ENCODE data around the gene HOPX. TPM values are rescaled to one million over a fixed set of nuclear protein-coding genes. Genes with fewer than 3 reads are reported as not detected.
"Not testable (repeated sequence)": the region's sequence is repeated elsewhere in the genome, so short reads cannot be mapped to it uniquely, and the experiment has no call there.

Gene HOPX
- total RNA-seq, 1 experiment from 2014 or later, result 224 TPM

DNA sequence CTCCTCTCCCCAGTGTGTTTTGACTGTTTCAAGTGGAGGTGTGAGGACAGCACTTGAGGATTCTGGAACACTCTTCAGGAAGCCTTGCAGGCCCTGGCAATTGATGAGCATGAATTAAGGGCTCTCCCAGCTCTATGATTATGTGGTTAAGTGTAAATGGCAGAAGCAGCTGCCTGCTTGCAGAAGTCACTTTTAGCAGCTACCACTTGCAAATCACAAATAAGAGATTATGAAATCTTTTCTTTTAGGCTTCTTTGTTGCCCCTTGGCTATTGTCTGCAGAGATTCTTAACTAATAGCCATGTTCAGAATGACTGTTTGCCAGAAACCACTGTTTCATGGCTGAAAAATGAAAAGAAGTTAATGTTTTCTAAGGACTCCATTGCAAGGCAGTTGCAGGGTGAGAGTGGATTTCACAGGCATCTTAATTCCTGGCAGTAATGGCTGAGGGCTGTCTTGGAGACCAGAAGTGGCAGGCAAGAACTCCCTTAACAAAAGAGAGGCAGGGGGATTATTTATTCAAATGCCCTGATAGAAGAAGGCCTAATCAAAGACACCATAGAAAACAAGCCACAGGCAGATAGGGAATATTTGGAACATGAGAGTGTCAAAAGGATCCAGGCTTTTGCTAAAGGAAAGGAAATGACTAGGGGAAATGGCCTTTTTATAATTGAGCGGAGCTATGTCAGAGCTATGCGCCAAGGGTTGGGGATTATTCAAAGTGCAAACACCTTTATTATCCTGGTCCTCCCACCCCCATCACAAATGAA, 8.3 kb upstream of the HOPX start:
- DNase-seq (ENCODE audit: extremely low read depth, low read depth), result no peak

GRCh38 chr4:56688094-56688647, 7.1 kb upstream of the HOPX start:
- no peak for DNase-seq (ENCODE audit: extremely low read depth, low read depth)

DNA sequence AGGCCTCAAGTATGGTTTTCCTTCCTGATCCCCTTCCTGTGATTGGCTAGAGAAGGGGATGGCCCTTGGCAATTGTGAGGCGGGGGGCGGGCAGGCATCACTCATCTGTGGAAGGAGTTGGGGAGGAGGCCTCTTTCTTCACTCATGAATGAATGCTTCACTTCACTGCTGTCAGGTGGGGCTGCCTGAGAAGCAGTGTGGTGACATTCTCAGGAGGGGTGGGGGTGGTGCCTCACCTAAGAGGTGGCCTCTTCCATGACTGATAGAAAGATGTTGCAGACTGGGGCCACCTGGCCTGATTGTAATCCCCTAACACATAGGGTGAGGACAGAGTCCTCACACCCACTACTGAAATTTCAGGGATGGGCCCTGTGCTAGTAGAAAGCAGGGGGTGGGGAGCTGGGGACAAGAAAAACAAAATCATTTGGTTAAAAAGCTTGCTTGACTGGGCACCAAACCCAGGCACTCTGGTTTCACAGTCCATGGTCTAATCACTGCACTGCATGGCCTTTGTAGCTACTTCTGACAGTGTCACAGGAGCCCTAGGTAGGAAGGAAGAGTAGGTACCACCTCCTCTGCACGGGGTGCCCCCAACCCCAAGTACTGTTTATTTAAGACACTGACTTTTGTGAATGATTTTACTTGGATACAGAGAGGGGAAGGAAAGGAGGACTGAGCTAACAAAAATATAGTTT, 5.6 kb upstream of the HOPX start:
- DNase-seq (ENCODE audit: extremely low read depth, low read depth), result no peak

DNA sequence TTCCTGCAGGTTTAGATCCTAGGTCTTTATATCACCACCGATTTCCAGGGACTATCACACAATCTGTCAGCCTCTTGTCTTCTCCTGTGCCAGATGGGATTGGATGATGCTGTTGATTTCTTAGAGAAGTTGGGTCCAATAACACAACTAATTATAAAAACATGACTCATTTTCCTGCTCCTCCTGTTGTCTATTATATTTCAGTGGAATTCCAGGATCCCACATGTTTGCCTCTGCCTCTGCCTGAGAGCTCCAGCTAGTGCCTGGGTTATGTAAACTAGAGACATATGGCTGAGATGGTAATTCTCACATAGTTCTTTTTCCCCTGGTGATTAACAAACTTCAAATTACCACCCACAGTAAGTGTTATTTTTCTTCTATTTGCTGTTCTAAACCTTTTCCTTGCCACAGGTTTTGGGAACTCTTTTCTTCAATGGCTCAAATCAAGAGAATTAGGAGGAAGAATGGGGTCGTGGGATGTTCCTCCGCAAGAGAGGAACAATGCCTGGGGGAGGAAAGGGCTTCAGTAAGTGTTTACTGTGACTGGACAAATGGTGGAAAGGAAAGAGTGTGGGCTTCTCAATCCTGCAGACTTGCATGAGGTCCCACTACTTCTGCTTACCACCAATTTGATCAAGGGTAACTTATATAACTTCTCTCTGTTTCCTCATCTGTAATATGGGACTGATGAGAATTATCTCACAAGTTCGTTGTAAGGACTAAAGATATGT, 3.4 kb upstream of the HOPX start:
- DNase-seq (ENCODE audit: extremely low read depth, low read depth), result no peak

DNA sequence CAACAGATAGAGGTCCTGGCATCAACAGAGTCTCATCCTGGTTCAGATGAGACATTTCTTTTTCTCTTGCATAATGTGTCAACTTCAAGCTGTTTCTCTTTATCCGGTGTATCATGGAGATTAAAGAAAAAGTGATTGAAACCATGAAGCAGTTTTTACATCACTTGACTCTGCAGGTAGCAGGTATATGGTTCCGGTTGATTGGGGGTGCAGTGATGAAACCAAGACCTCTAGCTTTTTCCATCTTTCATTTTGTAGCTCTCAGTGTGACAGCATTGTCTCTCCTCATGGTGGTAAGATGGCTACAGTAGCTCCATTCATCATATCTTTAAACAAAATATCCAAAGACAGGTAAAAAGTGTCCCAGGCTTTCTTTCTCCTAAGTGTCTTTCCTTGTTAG, 2.4 kb upstream of the HOPX start:
- DNase-seq (ENCODE audit: extremely low read depth, low read depth), result no peak

DNA sequence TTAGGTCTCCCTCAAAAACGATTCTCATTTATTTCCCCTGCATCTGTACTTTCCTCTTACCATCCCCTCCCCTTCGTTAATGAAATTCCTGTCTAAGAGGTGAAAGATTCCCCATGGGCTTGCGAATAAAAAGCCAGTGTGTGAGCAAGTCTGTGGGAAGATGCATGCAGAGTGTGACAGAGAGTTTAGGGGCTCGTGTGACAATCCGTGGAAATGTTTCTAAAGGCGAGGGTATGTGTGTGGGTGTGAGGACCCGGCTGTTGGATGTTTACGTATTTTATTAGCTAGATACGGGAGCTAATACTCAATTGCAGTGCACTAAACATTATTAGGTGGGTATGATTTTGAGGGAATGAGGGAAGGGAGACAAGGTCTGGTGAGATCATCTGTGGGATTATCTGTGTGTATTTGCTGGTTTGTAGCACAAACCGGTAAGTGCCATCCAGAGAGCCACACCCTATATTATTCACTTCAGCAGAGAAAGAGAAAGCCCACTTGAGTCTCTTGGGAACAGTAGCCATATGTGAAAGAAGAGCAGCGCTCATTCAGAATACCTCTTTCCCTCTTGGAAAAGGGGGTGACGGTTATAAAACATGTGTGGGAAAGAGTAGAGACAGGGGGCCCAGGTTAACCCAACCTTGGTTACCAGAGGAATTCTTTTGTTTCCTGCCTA, 893 bp upstream of the HOPX start:
- peak; percentile 76 for DNase-seq (ENCODE audit: extremely low read depth, low read depth)

GRCh38 chr4:56680266-56680665, 830 bp downstream of the HOPX start:
- no peak for DNase-seq (ENCODE audit: extremely low read depth, low read depth)

GRCh38 chr4:56677711-56678110, 3.4 kb downstream of the HOPX start:
- DNase-seq (ENCODE audit: extremely low read depth, low read depth), result no peak

DNA sequence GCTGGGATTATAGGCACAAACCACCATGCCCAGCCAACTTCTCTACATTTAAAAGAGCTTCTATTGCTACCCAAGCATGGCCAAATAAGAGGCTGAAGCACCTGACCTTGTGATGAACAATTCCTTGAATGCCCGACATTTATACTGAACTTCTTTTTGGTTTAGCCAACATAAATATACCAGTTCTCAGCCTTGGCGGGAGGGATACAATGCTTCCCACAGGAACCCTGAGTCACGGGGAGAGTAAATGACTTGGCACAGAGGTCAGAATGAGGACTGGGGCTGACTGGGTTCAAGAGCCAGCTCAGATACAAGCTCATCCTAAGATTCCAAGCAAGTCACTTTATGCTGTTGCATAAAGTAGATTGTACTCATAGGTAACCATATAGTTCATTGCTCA, 6.1 kb downstream of the HOPX start:
- DNase-seq (ENCODE audit: extremely low read depth, low read depth), result peak; percentile 30

- no peak for DNase-seq (ENCODE audit: extremely low read depth, low read depth)
Measured at GRCh38 chr4:56671860-56672259, 9.2 kb downstream of the HOPX start.

- DNase-seq (ENCODE audit: extremely low read depth, low read depth), result no peak
Measured at GRCh38 chr4:56671373-56671772, 9.7 kb downstream of the HOPX start.

GRCh38 chr4:56668267-56668666, 12.8 kb downstream of the HOPX start:
- DNase-seq (ENCODE audit: extremely low read depth, low read depth), result no peak

GRCh38 chr4:56667396-56667795, 13.7 kb downstream of the HOPX start:
- DNase-seq (ENCODE audit: extremely low read depth, low read depth), result not testable (repeated sequence)

- DNase-seq (ENCODE audit: extremely low read depth, low read depth), result no peak
Measured at GRCh38 chr4:56666279-56666678, 14.8 kb downstream of the HOPX start.

DNA sequence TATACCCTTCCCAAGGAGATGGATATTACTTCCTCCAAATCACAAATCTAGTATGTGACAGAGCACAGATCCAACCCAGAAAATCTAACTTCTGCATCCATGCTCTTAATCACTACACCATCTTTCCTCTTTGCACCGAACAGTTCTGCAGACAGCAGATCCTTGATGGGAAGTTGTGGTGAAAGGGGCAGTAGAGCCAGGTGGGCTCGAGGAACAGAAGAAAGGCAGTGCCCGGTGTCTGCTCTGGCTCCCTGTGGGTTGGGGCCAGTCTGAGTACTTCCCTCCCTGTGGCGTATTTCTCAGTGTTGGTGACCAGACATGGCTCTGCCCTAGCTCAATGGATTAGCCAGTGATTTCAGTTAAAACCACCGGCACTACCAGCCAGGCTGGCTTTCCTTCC, 15.3 kb downstream of the HOPX start:
- no peak for DNase-seq (ENCODE audit: extremely low read depth, low read depth)

- DNase-seq (ENCODE audit: extremely low read depth, low read depth), result no peak
Measured at GRCh38 chr4:56662782-56663468, 18.2 kb downstream of the HOPX start.

DNA sequence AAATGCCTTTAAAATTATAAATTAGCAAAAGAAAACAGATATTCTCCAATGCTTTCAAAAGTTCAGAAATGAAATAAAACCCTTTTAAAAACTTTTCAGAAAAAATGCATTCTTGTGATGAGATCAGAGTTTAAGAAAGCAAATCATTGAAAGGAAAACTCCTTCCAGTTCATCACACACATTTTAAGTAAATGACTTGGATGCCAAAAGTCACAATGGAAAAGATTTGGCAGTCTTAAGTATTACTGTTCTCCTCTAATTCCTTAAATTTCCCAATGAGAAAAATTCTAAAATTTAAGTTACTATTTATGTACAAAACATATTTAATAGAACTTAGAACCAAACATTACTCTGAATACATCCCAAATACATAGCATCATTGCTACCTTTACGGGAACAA, 21.1 kb downstream of the HOPX start:
- DNase-seq (ENCODE audit: extremely low read depth, low read depth), result no peak

DNA sequence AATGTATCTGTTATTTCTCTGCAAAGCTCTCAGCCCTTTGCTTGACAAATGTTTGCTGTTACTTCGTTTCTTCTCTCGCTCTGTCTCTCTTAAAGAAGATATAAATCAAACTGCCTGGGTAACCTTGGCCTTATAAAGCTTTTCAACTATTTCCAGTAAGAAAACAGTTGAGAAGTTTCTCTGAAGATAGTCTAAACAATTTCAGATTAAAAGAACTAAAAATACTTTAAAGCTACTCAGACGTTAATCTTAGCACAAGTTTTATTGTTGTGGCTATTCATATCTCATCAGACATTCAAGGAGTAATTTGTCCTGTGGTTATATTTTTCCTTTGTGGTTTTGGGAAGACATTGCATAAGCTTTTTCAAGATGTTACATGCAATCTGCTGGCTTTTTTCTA, 22.6 kb downstream of the HOPX start:
- no peak for DNase-seq (ENCODE audit: extremely low read depth, low read depth)

DNA sequence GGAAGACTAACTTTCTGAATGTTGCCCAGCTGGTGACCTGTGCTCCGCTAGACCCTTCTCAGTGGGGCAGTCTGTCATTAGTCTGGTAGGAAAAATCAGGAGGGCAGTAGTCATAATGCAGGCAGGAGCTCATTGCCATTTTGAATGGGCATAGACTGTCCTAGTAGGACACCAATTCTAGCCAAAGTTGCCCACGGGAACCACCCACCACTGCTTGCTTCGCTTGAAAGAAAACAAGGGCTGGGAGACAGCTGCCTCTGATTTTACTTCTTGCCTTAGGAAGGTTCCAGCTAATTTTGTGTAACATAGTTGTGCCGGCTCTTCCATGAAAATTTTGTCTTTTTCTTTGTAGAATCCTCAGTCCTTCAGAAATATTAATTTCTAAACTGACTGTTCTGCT, 23.3 kb downstream of the HOPX start:
- no peak for DNase-seq (ENCODE audit: extremely low read depth, low read depth)

DNA sequence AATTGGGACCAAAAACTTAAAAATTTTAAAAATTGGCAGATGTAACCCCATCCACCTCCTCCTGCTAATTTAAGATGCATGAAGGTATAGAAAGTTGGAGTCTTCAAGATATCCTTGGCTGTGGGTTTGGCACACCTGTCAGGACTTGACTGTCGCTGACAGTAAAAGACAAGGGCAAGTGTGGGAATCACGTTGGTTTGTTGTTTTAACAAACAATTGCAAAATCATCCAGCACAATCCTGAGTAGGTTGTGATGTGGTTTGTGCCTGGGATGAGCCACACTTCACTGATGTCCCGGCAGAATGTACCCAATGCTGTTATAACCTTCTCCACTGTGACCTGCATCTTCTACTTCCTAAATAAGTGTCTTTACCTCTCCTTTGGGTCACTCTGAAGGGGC, 24.0 kb downstream of the HOPX start:
- no peak for DNase-seq (ENCODE audit: extremely low read depth, low read depth)

DNA sequence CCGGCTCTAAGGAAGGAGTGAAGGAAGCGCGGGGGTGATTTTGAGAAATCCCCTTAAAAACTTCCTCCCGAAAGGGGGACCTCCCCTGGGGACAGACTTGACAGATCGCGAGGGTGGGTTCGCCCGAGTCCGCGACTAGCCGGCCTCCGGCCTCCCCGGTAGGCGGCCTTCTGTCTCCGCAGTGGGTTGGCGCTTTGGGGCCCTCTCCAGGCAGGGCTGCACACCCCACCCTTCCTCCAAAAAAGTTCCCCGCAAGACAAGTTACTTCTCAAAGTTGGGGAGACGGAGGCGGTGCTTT, 24.8 kb downstream of the HOPX start:
- no peak for DNase-seq (ENCODE audit: extremely low read depth, low read depth)

Measured in NCI-H460 (cell line).